HAP-1 (cell line): ENCODE results near the gene MAT2A.
"Not testable (repeated sequence)": the region's sequence is repeated elsewhere in the genome, so short reads cannot be mapped to it uniquely, and the experiment has no call there.

Experiments
- DNase-seq, 2 experiments: peaks; one replicate each; pipeline ENCODE4 v3.0.0-alpha.2; 2016 to 2020; ENCODE audit warnings: low spot score in 2 of 2
- H3K27me3 ChIP-seq: fragments of 250-450 bp; sonication (Bioruptor Pico); 2 replicates; pipeline ENCODE4 v1.5.1; 2020; ENCODE audit warnings: low read depth, mild to moderate bottlenecking, moderate library complexity
- H3K36me3 ChIP-seq: fragments of 250-450 bp; sonication (Bioruptor Pico); replicated peaks from 2 replicates; pipeline ENCODE4 v1.5.1; 2020; ENCODE audit warnings: mild to moderate bottlenecking
- H3K4me1 ChIP-seq: fragments of 250-450 bp; sonication (Bioruptor Pico); 2 replicates; pipeline ENCODE4 v1.5.1; 2020; ENCODE audit warnings: mild to moderate bottlenecking
- H3K4me3 ChIP-seq: fragments of 250-450 bp; sonication (Bioruptor Pico); 2 replicates; pipeline ENCODE4 v1.5.1; 2020; ENCODE audit warnings: mild to moderate bottlenecking, moderate library complexity
- H3K9me3 ChIP-seq: fragments of 250-450 bp; sonication (Bioruptor Pico); 2 replicates; pipeline ENCODE4 v1.5.1; 2020; ENCODE audit warnings: mild to moderate bottlenecking, moderate library complexity
- in situ Hi-C: fragments of 300-500 bp; cut with MboI; formaldehyde crosslinking; loops from 3 replicates; pipeline ENCODE4 v1.14.3; 2020; ENCODE audit warnings: low sequenced_read_pairs, inconsistent platforms, mixed read lengths

Gene MAT2A

DNA sequence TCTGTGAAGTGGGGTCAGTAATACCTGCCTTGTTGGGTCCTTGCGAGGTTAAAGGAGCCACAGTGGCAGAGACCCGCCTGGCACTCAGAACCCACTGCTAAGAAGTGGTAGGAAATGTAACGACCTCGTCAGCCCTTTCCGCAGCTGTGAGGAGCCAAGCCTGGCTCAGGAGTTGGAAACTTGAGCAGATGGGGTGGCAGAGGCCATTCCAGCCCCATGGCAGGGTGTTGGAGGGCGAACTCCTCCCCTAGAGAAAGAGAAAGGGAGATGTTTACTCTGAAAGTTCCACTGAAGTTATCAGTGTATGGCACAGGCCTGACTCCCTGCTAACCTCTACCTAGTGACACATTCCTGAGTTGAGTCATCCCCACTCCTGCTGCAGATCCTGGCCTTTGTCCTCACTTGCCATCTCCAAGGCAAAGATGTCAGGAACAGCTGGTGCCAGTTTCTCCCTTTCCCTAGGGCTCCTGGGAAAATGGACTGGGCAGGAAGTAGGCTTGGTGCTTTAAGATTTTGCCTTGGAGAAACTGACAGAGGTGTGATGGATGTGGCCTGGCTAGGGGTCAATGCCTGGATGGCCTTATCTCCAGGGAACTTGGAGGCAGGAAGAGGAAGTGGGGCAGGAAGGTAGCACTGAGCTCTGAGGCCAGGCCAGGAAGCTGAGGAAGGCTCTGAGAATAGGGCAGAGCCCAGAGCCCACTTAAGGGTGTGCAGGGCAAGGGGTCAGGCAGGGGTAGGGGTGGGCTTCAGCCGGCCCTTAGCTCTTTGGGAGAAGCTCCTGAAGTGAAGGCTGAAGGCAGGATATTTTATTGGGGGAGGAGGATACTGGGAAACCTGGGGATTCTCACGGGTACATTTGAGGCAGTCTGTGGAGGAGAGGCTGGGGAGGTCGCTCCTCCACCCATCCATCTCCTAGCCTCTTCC is 46.2 kb downstream of the MAT2A start:
- in situ Hi-C loops = no loop called here
- H3K4me1 ChIP-seq = no peaks in the 10 kb centered on the region
- H3K27me3 ChIP-seq = peaks cover 2% of the 10 kb centered on the region; the same call in 1 of the 2 replicates
- H3K4me3 ChIP-seq = no peak overlapping the region
- H3K36me3 ChIP-seq = no peaks in the 10 kb centered on the region
- H3K9me3 ChIP-seq = no peaks in the 10 kb centered on the region
- DNase-seq = no peak

DNA sequence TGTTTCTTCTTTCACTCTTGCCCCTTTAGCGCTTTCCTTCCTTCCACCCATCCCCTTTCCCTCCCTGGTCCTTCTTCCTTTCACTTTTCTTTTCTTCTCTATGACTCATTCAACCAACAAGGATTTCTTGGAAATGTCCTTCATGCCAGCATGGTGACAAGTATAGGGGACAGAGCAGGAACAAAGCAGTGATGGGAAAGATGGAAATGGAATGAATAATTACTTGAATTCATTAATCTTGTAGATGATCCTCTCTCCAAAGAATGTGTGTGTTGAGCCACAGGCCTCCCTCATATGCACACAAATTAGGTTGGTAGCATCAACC is 46.8 kb downstream of the MAT2A start:
- peaks cover 2% of the 10 kb centered on the region; the same call in 1 of the 2 replicates for H3K27me3 ChIP-seq
- no peak overlapping the region for H3K4me3 ChIP-seq
- H3K4me1 ChIP-seq = no peaks in the 10 kb centered on the region
- in situ Hi-C loops = no loop called here
- no peaks in the 10 kb centered on the region for H3K36me3 ChIP-seq
- DNase-seq = no peak
- no peaks in the 10 kb centered on the region for H3K9me3 ChIP-seq

DNA sequence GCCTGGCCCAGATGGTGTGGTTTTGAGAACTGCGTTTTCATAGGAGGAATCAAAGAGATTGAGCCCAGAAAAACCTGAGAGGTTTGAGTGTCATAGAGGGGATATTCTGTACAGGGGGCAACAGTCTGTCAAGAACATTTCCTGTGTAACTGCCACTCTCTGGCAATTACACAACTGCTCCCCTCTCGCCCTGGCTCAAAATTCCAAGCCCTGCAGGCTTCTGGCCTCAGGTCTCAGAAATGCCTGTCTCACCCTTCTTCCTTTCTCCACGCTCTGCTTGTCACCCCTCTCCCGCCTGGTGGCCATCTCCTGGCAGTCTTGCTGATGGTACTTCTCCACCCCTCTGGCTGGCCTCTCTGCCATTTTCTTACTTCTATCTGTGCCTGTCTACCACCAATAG is 49.3 kb downstream of the MAT2A start:
- H3K9me3 ChIP-seq = no peaks in the 10 kb centered on the region
- peaks cover 2% of the 10 kb centered on the region; the same call in 1 of the 2 replicates for H3K27me3 ChIP-seq
- in situ Hi-C loops = no loop called here
- no peaks in the 10 kb centered on the region for H3K36me3 ChIP-seq
- no peak for DNase-seq
- no peaks in the 10 kb centered on the region for H3K4me1 ChIP-seq
- no peak overlapping the region for H3K4me3 ChIP-seq

DNA sequence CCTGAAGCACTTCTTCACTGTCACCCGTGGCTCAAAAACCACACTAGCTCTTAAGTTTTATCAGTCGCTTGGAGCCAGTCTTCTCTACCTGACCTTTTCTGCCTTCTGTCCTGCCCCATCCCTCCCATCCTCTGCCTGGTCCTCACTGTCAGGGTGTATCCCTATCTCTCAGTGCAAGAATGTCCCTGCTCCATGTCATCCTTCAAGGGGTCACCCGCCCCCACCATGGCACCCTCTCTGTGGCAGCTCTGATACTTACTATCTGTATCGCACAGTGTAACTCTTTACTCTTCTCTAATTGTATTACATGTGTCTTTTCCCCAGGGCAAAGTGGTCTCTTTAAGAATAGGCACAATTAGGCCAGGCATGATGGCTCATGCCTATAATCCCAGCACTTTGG is 49.7 kb downstream of the MAT2A start:
- Histone ChIP-seq H3K4me3 (no peak overlapping the region), H3K9me3 (no peaks in the 10 kb centered on the region), H3K27me3 (0 out of 2 replicates have a peak, but pooled peaks cover 2% of the 10 kb centered on the region), H3K36me3 (no peaks in the 10 kb centered on the region), H3K4me1 (no peaks in the 10 kb centered on the region)
- DNase-seq = no peak
- in situ Hi-C loops = no loop called here

DNA sequence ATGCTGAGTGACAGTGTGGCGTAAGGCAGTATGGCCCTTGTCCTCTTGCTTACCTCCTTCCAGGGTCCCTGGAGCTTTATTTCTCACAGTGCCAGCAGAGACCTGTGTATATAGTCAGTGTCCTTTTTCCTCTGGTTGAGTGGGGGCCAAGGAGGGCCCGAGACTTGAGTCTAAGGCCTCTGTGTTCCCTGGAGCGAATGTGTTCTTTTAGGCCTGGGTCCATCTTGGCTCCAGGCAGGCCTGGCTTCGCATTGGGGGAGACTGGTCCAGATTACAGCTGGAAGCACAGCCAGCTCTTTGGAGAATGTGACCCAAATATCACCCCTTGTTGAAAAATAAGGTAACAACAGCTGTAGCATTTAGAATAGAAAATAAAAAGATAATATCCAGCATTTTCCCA is 50.2 kb downstream of the MAT2A start:
- Histone ChIP-seq H3K4me1 (no peaks in the 10 kb centered on the region), H3K27me3 (0 out of 2 replicates have a peak, but pooled peaks cover 2% of the 10 kb centered on the region), H3K9me3 (no peaks in the 10 kb centered on the region), H3K36me3 (no peaks in the 10 kb centered on the region), H3K4me3 (no peak overlapping the region)
- DNase-seq = no peak
- in situ Hi-C loops = no loop called here

DNA sequence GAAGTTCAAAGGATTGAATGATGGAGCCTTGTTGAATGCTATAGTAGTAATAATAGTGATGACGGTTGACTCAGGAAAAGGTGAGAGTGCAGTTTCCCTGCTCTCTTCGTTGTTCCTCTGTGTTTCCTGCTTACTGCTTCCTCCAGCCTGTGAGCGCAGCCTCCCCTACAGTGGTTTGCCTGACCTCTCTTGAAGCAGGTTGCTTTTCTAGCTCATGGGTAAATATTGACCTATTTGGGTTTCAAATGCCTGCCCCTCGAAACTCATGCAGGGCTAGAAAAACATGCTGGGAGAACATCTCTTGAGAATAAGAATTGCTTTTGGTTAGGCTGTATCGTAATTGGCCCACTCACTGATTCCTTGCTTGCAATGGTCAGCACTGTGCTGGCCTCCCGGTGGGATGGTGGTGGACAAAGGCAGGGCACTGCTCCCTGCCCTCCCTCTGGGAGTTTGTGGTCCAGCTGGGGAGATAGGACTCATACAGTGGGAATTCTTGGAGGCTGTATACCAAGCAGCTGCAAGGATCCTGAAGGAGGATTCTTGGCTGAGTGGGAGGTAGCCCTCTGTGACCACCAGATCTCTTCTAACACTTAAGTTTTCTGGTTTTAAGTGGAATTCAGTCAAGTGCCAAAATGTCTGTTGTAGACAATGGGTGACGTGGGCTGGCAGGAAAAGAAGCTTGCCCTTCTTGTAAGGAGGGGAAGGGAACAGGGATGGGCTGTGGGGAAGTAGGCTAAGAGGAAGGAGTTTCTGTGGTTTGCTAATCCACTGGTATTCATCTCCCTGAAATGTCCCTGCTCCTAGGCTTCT is 51.2 kb downstream of the MAT2A start:
- Histone ChIP-seq H3K9me3 (no peaks in the 10 kb centered on the region), H3K36me3 (no peaks in the 10 kb centered on the region), H3K4me3 (no peak overlapping the region), H3K27me3 (0 out of 2 replicates have a peak, but pooled peaks cover 2% of the 10 kb centered on the region), H3K4me1 (peaks cover 5% of the 10 kb centered on the region; the same call in 1 of the 2 replicates)
- DNase-seq = no peak
- in situ Hi-C loops = no loop called here

DNA sequence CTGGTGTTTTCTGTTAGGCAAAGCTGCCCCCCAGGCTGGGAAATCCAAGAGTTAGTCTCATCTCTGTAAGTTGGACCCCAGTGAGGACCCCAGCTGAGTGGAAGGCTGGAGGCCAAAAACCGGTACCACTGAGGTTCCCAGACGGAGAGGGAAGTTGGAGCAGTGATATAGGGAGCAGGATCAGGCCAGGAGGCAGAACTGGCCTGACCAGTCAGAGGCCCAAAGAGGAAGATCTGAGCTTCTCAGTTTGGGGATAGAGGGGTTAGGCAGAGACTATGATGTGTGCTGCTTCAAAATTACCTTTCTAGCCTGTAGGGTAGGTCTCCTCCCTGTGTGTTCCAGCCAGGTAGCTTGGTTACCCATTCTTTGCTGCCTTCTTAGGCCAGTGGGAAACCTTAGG is 52.0 kb downstream of the MAT2A start:
- Histone ChIP-seq H3K36me3 (no peaks in the 10 kb centered on the region), H3K9me3 (no peaks in the 10 kb centered on the region), H3K27me3 (0 out of 2 replicates have a peak, but pooled peaks cover 2% of the 10 kb centered on the region), H3K4me1 (peaks cover 5% of the 10 kb centered on the region; the same call in 1 of the 2 replicates), H3K4me3 (no peak overlapping the region)
- in situ Hi-C loops = no loop called here
- DNase-seq = no peak

DNA sequence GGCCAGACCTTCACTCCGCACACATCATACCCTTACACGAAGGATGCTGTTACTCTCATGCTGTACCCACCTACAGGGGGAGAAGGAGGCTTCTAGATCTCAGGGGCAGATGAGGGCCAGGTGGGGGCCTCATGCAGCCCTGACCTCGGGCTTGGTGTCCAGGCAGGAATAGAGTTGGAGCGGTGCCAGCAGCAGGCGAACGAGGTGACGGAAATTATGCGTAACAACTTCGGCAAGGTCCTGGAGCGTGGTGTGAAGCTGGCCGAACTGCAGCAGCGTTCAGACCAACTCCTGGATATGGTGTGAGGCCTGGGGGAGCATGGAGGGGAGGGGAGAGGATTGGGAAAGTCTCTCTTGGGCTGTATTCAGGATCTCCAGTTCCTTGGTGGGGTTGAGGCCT is 52.6 kb downstream of the MAT2A start:
- Histone ChIP-seq H3K4me3 (no peak overlapping the region), H3K9me3 (no peaks in the 10 kb centered on the region), H3K27me3 (no peaks in the 10 kb centered on the region), H3K36me3 (peaks cover under 1% of the 10 kb centered on the region; the same call in 1 of the 2 replicates), H3K4me1 (peaks cover 7% of the 10 kb centered on the region; the same call in 1 of the 2 replicates)
- in situ Hi-C loops = no loop called here
- no peak for DNase-seq

DNA sequence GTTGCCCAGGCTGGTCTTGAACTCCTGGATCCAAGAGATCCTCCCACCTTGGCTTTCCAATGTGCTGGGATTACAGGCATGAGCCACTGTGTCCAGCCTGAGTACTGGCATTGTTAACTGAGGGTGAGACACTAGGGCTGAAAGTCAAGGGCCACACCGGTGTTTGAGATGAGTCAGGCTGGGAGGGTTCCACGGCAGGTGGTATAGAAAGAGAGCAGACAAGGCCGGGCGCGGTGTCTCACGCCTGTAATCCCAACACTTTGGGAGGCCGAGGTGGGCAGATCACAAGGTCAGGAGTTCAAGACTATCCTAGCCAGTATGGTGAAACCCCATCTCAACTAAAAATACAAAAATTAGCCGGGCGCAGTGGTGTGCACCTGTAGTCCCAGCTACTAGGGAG is 53.3 kb downstream of the MAT2A start:
- H3K4me3 ChIP-seq, in situ Hi-C loops, H3K4me1 ChIP-seq, DNase-seq, H3K36me3 ChIP-seq, H3K27me3 ChIP-seq, H3K9me3 ChIP-seq: not testable (repeated sequence)

DNA sequence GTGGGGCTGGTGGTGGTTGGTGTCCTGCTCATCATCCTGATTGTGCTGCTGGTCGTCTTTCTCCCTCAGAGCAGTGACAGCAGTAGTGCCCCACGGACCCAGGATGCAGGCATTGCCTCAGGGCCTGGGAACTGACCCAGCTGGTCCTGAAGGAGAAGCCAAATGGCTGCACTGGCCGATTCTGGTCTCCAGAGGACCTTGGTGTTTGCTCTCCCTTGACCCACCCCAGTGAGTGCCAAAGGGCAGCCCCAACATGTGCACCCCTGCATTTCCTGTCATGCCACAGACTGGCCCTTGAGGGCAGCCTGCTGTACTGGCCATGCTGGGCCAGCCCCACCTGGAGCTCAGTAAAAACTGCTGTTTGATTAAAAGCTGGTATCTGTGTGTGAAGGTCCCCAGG is 54.1 kb downstream of the MAT2A start:
- Histone ChIP-seq H3K4me3 (no peak overlapping the region), H3K9me3 (no peaks in the 10 kb centered on the region), H3K27me3 (no peaks in the 10 kb centered on the region), H3K4me1 (peaks cover 7% of the 10 kb centered on the region; the same call in 1 of the 2 replicates), H3K36me3 (peaks cover 13% of the 10 kb centered on the region)
- DNase-seq = no peak
- in situ Hi-C loops = no loop called here
